Islet of Langerhans (tissue), 1 donor: ENCODE measurements around the gene FBN1.

ENCODE experiments used
- FAIRE-seq: peaks from one replicate; lab custom pipeline; 2011; peaks lifted over from hg19 to GRCh38; lab: Jason Lieb, UNC

The FBN1 gene

DNA sequence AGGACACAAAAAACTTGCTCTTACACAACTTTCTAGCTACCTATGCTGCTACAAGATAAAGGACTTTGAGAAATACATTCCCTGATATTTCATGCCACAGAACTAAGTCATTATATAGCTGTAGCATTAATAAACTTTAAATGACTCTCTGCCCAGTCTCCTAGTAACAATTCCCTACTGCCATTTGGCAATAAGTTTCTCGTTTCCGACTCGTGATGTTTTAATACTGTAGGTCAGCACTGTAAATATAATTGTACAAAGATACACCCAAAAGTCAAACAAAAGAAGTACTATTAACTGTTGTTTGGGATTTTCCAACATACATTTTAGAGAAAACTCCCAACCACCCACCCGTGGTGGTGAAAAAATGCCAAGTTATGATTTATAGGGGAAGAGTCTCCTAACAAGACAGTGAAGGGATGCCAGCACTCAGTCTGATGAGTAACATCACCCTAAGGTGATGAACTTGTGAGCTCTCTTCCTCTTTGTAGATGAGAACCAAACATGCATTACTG is 182.1 kb downstream of the FBN1 start:
- no peak for FAIRE-seq

DNA sequence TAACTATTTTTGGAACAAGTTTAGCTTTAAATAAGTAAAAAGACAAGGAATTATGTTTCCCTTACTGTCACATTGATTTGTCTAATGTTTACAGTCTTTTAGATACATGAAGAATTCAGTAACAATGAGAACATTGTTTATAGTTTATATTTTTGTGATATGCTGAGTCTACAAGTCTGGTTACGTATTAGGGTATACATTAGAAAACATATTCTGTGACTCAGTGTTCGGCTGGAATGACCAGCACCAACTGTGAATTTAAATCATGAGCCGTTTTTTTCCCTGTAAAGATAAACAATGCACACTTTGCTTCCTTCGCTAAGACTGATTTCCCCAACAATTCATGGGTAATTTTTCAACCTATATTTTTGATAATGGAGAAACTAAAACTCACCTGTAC is 182.8 kb downstream of the FBN1 start:
- no peak for FAIRE-seq

DNA sequence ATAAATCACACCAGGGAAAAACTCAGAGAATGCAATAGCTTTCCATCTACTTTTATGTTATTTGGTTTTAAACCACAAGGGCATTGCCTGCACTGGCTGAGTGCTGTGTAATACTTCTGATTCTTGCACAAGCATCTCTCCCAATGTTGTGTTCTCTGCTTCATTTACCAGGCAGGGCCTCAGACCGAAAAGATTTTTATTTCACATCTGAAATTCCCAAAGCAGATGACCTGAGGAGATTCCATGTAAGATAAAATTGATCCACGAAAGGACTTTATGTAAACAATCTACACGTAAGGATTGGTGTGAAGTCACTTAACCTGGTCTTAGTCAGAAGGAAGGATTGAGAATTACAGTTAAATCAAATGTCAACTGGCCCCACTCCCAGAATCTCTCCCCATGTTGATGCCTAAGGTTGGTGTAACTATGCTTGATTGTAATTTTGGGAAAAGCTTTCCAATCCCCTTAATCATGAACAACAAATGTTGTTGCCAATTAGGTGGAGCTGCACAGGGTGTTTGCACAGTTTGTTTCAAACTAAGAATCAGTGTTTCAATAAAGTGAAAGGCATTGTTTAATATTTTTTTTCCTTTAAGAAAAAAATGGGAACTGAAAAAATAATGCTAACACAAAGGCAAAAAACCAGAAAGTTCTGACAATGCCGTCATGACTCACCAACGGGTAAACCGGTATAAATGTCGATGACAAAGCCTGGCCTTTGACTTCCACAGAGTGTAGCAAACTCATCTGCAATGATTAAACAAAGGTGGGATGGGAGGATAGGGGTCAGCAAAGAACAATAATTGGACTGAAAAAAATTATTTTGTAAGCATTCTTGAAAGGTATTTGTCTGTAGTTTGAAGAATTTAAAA is 185.7 kb downstream of the FBN1 start:
- FAIRE-seq = no peak

DNA sequence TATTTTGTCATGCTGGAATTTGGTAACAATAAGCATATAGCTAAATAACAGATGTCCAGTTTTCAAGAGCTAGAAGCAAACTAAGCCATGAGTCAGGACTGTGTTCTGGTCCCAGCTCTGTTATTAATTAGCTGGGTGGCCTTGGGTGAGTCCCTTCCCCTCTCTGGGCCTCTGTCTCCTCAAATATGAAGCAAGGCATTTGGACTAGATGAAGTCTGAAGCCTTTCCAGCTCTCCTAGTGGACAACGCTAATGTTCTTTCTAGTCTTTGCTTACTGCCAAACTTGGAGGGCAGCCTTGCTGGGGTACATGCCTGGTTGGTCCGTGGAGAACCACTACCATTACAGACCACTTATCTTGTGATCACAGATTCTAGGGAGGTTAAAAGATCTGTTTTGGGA is 186.6 kb downstream of the FBN1 start:
- FAIRE-seq = no peak

DNA sequence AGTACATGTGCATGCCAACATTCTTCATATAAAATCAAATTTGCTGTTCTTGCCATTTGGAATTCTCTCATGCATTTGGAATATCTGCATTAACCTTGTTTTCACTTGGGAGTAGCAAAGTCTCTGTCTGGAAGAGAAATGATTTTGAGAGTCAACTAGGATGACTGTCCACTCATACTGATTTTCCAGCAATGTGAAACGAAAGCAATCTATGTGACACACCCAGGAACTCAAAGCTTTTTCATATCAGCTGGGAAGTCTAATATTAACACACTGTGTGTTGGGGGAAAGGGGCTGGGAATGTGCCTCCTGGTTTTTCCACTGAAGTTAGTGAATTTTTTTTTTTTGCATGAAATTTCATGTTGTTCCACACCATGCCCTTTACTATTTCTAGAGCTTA is 189.4 kb downstream of the FBN1 start:
- FAIRE-seq = no peak

DNA sequence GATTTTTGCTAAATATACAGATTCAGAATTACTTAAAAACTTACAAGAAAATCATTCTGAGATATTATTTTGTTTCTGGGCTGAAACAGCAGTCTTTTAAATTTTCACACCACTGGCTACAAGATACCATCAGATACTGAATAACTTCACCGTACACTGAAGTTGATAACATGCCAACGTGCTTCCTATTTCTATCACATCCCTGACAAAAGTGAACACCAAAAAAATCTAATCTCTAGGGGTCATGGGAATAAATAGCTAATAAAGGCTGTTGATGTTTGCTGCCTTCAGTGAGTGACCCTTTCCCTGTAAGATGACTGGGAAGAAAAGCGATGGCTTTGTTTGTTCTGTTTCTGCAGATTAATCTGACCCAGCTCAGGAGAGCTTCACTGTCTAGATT is 193.8 kb downstream of the FBN1 start:
- FAIRE-seq = no peak

DNA sequence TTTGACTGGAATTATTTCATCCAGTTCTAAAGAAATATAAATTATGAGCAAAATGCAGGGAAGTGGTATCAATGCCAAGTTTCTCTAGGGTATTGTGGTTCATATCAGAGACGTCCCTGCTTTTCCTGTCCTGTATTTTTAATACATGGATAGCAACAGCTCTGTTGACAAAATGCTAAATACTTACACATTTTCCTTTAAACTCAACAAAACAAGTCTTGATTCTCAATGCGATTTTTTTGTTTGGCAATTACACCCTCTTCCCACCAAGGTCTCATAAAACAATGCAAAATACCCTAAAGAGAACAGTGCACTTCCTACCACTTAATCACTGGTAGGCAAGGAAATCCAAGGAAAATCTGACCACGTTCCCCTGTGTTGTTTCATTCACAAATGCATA is 194.3 kb downstream of the FBN1 start:
- no peak for FAIRE-seq

DNA sequence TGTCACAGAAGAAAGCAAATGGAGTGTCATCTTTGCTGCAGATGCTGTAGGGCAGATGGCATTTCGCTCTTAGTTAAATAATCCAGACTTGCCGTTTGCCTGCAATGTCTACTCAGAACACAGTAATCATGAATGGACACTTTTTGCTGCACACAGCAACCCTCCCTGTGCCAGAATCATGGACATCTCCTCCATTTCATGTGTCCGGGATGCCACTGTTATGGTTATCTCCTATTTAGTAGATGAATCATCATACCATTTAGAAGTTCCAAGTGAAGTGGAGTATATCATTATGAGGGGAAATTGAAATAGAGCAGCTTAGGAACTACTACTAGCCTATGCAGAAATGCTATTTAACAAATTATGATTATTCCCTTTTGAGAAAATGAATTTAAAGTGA is 195.8 kb downstream of the FBN1 start:
- no peak for FAIRE-seq

DNA sequence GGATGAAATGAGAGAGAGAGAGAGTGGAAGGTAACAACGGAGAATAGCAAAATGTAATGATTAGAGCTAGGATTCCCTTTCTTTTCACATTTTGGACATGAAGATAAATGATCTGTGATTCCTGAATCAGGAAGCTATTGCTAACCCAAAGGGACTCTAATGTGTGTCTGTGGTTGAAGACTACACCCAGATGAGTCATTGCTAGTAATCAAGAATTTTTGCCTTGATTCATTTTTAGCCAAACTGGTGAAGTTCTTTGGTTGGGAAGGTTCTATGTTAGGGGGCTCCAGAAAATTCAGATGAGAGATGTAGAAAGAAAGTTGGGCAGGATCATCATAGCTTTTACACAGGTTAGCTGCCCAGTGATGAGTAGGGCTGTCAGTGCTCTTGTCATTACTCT is 197.9 kb downstream of the FBN1 start:
- no peak for FAIRE-seq

DNA sequence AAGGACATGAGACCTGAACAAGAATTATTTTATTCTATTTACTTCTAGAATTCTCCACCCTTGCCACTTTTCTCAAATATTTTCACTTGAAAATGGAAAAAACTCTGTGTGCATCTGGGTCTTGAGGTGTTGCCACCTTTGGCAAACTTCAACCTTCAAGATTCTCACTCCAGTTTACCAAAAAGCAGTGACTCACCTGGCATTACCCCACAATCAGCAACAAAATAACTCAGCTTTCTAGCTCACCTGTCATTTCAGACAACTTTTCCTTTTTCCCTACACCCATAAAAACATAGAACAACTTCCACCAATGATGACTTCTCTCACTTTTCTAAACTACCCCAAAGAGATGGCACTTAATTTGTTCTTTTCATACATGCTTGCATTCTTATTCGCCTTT is 198.5 kb downstream of the FBN1 start:
- no peak for FAIRE-seq

DNA sequence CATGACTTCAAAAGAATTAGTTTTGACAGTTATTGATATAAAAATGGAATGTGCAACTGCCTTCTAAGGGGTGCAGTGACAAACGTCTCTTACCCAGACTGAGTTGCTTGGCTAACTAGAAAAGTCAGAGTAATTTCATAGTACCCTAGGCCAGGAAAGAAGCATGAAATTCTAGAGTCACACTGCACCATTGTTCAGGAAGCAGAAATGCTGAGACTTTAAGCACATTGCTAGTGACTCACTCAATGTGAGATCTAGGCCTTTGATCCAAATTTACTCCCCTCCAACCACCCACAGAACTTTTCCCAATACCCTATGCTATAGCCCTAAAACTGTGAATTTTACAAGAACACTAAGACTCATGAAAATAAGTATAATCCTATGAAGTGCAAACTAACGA is 203.5 kb downstream of the FBN1 start:
- no peak for FAIRE-seq

DNA sequence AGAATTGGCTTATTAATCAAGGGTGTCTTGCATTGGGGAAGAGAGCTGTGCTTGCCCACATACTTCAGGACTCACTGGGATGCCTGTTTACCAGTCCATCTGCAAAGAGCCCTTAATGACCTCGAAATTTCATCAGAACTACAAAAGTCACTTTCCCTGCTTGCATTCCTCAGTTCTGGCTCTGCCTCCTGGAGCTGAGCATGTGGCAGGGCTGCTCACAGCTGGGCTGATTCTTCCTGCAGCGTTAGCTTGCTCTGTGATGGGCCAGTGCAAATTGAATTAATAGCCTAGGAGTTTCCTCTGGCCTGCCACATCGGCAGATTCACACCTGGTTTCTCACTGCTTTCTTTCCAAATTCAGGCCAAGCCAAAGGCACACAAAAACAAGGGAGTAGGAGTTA is 205.4 kb downstream of the FBN1 start:
- no peak for FAIRE-seq

DNA sequence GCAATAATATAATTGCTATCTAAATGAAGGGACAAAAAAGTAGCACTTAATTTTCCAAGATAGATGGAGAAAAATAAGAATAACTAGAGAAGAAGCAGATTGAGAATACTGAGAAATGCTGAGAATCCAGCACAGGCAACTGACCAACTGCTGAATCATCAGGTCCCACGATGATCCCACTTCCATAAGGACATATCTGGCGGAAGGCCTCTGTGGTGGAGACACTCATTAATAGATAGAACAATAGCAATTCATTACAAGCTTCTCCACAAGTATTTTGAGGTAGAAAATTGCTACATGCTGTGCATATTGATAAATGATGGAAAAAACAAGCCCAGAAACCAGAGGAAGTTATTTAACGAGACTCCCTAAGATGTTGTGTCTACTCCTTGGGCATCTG is 208.3 kb downstream of the FBN1 start:
- no peak for FAIRE-seq

DNA sequence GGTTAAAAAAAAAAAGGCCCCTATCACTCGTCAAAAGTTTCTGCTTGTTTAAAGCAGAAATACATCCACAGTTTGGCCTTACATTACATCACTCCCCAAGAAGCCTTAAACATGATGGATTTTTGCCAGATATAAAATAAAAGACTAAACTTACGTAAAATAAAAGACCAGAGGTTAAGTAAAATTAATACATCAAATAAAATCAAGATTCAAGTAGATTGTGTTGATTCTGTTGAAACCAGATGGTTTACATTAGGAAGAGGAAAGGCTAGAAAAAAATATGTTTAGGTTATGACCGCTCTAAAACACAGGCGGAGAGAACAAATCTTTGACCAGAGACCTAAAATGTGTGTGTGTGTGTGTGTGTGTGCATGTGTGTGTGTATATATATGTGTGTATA is 210.2 kb downstream of the FBN1 start:
- no peak for FAIRE-seq

DNA sequence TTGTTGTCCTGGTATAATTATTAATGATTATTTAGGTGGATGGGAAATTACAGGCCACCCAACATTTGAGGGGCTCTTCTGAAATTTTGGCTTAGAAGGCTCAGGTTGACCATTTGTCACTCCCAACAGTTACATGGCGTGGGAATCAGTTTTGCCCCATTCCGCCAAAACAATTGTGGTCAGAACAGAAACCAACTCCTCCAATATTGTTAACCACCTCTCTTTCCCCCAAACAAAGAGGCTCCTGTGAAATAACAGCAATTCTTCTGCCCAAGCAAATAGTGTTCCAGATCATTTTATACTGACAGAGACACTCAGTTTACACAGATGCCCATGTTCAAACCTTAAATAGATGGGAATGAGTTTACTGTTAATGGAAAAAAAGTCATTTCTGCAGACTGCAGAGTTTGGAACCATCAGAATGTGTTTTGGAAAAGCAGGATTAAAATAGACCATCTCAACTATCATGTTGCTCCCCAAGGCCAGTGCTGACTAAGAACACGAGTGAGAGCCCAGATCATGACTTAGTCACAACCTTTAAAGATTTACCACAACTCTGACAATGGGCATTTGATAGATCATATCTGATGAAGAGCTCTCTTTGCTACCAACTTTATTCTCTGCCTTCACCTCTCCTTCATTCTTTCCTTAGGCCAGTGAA is 212.2 kb downstream of the FBN1 start:
- FAIRE-seq = no peak

DNA sequence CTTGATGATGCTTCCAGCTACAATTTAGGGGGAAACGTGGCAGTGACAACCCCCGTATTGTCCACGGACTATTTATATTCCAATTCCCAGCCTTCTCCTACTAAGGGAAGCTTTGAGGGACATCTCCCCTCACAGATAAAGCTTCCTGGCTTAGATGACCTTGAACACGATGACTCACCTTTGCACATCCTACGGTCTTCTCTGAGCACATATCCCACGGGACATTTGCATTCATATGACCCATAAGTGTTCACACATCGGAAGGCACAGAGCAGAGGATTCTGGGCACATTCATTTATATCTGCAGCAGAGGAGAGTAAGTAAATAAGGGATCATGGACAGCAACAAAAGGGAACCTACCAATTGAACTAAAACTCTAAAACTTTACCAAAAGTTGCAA is 212.8 kb downstream of the FBN1 start:
- no peak for FAIRE-seq

DNA sequence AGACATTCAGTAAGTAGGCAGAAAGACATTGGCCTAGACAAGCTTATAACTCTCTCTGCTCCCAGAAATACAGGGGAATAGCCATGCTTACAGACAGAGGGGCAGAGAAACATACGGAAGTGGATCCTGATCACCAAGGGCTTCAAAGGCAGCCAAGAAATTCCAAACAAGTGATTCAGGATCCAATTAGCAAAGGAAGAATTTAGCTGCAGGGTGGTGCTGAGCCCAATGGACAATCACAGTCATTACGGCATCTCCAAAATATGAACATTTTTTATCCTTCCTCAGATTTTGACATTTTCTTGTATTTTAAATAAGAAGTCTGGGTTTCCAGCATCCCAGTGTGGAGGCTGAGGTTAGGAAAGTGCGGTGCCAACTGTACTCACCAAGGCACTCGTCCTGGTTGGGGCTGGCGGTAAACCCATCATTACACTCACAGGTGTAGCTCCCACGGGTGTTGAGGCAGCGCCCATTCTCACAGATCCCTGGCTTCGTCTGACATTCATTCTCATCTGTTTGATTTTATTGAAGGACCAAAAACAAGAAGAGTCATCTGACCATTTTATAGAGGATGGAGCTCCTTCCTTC is 217.5 kb downstream of the FBN1 start:
- FAIRE-seq = no peak

DNA sequence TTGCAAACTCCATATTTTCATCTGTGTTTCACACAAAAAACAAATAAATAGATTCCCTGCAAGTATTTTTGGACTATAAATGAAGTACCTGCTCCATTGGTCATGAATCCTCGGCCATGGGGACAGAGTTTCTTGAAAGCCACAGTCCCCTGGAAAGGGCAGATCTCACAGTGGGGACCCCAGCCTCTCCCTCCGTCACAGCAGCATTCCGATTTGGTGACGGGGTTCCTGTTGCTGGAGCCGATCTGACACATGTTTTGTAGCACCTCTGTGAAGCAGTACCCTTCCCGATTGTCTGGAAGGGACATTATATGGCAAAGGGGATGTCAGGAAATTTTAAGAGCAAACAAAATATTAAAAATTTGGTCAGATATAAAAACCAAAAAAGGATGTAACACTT is 218.0 kb downstream of the FBN1 start:
- no peak for FAIRE-seq

DNA sequence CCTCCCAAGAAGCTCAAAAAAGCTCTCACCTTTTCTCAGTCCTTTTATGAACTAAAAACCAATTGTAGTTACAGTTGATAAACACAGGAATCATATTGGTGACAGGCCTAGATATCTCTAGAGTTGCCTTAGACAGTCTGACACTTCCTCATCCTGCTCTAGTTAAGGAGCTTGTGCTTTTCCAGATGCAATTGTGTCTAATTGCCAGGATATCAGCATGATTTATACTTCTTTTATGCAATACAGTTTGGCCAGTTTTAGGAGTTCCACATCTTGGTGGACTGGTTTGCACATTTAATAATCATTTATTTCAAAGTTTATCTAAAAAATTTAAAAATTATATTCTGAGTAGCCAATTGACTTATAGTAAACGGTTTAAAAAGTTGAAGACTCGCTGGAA is 218.6 kb downstream of the FBN1 start:
- FAIRE-seq = no peak

DNA sequence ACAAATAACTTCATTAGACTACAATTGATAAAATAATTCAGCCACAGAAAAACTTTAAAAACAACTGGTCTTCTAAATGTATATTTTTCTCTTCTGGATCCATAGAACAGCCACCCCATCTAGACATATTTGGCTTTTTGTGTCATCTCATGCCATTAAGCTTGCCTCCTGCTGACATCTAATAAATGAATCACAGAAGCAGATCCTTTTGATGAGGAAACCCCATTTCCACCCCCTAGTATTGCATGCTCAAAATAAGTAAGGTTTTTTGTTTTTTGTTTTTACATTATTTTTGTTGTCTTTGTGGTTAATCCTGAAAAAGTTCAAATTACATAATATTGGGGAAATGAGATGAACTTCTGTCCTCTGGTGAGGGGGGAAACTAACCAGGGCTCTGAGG is 219.5 kb downstream of the FBN1 start:
- FAIRE-seq = no peak

DNA sequence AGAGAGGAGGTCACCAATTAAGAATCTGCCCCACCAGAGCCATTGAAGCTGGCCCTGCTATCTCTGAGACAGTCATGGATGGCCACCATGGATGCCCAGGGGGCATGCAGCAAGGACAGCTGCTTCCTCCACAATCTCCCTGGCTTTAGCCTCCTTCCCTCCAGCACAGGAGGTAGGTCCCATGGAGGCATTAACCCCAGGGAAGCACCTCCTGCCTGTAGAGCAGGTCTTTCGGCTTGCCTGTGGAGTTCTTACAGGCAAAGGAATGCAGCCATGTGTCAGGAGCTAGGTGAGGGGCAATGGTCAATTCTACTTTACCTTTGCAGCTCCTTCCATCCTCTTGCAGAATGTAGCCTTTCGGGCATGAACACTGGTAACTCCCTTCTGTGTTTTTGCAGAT is 220.5 kb downstream of the FBN1 start:
- no peak for FAIRE-seq

DNA sequence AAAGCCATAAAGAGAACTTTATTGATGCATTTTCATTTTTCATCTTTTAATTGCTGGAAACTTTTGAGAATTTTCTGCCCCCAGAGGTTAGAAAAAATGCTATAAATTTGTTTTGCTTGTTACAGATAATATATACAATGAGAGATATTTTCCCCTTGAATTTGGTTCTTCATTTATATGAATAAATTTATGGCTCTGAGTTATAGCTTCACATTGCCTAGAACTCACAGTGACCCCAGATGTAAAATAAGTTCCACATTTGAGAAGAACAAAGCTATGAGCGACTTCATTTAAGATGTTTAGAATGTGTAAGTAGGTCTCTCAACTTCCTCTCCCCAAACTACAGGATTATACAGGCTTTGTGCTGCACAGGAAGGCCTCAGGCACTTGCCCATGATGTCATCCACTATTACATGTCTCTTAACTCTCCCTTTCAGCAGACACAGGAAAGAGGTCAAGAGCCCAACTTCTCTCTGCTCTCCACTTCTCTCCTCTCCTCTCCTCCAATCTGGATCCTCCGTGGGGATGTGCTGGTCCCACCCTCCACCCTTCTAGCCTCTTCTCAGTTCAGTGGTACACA is 221.5 kb downstream of the FBN1 start:
- FAIRE-seq = no peak

DNA sequence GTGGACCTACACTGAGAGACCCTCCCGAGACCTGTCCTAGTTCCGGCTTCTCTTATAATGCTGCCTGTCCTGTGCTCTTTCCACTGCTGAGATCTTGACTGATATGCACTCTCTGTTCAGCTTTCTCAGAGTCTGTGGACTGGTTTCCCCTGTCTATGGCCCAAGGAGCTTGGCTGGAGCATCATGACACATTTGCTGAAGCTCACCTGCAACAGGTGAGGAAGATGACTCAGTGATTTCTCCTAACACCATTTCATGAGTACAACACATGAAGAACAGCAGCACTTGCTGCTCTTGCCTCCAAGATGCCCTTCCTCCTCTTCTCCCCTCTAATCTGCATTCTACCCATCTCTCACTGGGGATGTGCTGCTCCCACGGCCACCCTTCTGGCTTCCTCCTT is 222.2 kb downstream of the FBN1 start:
- no peak for FAIRE-seq
